Measurements from ENCODE around the gene KRT28. TPM values are rescaled to one million over a fixed set of nuclear protein-coding genes. Genes with fewer than 3 reads are reported as not detected.

Gene KRT28
- total and polyA plus RNA-seq, 2 donors from 2014 or later, result not detected

DNA sequence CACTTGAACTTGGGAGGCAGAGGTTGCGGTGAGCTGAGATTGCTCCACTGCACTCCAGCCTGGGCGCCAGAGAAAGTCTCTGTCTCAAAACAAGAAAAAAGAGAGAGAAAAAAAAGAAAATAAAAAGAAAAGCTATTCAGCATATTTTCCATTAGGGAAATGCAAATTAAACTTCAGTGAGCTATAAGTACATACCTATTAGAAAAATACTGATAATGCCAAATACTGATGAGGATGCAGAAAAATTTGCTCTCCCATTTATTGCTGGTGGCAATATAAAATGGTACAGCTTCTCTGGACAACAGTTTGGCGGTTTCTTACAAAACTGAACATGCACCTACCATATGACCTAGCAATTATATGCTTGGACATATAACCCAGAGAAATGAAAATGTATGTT, 12.9 kb upstream of the KRT28 start:
- no peak for TF ChIP-seq CTCF (IDR thresholded peaks at IDR 0.05; ENCODE audit: borderline replicate concordance, extremely low read depth, insufficient read depth)
- FAIRE-seq, result no peak
- Histone ChIP-seq H3K4me1 (ENCODE audit: control insufficient read depth in 2 of 3, insufficient read depth in 2 of 3, low read depth in 1 of 3, low read length in 3 of 3) (no peaks in the 10 kb centered on the region), H3K9me3 (ENCODE audit: control insufficient read depth in 2 of 3, insufficient read depth in 1 of 3, low read length in 3 of 3) (no peaks in the 10 kb centered on the region), H3K36me3 (ENCODE audit: control insufficient read depth in 2 of 3, insufficient read depth in 3 of 3, low read length in 3 of 3) (peaks cover 0 to 2% (median 0%) of the 10 kb centered on the region in 3 donors), H3K4me3 (ENCODE audit: low read length in 3 of 3) (no peak overlapping the region), H3K27me3 (ENCODE audit: control insufficient read depth, insufficient read depth, low read length) (peaks cover 19% of the 10 kb centered on the region), H3K9ac (ENCODE audit: low read length in 3 of 3) (no peak overlapping the region), H3K27ac (ENCODE audit: low read depth in 2 of 2, low read length in 2 of 2) (no peak overlapping the region)
- intact Hi-C loops (cut with DNase I), result no loop called here
- no peak for DNase-seq

DNA sequence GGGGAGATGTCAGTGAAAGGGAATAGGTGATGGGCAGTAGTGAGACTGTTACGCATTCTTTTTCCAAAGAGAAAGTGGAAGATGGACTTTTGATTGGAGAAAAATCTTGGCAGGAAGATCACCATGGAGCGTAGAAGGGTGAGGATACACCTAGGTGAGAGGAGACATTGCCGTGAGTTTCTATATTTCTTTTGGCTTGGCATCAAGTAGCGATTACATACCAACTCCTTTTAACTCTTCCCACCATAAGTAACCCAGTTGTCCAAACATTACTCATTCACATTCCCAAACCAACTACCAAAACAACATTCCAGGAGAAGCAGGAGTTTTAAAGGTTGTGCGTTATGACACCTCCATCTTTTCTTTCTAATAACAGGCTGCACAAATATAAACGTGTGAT, 10.7 kb upstream of the KRT28 start:
- Histone ChIP-seq H3K27me3 (ENCODE audit: control insufficient read depth, insufficient read depth, low read length) (peaks cover 22% of the 10 kb centered on the region), H3K9ac (ENCODE audit: low read length in 3 of 3) (no peak overlapping the region)

DNA sequence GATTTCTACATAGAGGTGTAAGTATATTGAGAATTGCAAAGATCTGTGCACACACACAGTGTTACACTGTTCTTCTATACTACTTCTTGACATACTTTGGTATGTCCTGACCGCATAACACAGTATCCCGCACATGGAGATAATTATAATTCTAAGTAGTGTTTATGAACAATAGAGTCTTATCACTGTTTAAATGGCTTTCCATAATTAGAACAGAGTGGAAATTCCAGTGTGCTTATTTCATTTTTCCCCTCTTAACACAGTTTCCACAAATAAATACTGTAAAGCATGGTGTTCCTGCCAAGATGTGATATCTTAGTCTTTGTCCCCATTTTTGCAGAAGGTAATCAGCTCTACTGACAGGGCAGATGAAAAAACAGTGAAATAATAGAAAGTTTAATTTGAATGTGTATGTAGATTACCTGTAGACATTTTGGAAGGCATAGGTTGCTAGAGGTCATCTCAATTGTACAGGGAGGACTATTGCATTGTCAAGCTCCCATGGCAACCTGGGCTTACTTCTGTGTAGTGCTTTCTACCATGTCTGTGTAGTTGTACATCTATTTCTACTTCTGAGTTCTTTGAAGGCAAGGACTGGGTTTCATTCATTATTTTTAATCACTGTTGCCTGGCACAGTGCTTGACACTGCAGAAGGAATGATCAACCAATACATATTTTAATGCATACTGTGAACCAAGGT, 10.1 kb upstream of the KRT28 start:
- Histone ChIP-seq H3K4me3 (ENCODE audit: low read length in 3 of 3) (no peak overlapping the region), H3K36me3 (ENCODE audit: control insufficient read depth in 2 of 3, insufficient read depth in 3 of 3, low read length in 3 of 3) (no peaks in the 10 kb centered on the region), H3K27ac (ENCODE audit: low read depth in 2 of 2, low read length in 2 of 2) (no peak overlapping the region), H3K4me1 (ENCODE audit: control insufficient read depth in 2 of 3, insufficient read depth in 2 of 3, low read depth in 1 of 3, low read length in 3 of 3) (no peaks in the 10 kb centered on the region), H3K27me3 (ENCODE audit: control insufficient read depth, insufficient read depth, low read length) (peaks cover 22% of the 10 kb centered on the region), H3K9ac (ENCODE audit: low read length in 3 of 3) (no peak overlapping the region), H3K9me3 (ENCODE audit: control insufficient read depth in 2 of 3, insufficient read depth in 1 of 3, low read length in 3 of 3) (no peaks in the 10 kb centered on the region)
- intact Hi-C loops (cut with DNase I), result no loop called here
- no peak for TF ChIP-seq CTCF (IDR thresholded peaks at IDR 0.05; ENCODE audit: borderline replicate concordance, extremely low read depth, insufficient read depth)
- DNase-seq (no peak), FAIRE-seq (no peak)

More for the DNA sequence above, 10.7 kb upstream of the KRT28 start:
- intact Hi-C loops (cut with DNase I), result no loop called here
- DNase-seq, result no peak
- no peaks in the 10 kb centered on the region for H3K4me1 ChIP-seq (ENCODE audit: control insufficient read depth in 2 of 3, insufficient read depth in 2 of 3, low read depth in 1 of 3, low read length in 3 of 3)
- TF ChIP-seq CTCF (IDR thresholded peaks at IDR 0.05; ENCODE audit: borderline replicate concordance, extremely low read depth, insufficient read depth), result no peak
- H3K4me3 ChIP-seq (ENCODE audit: low read length in 3 of 3), result no peak overlapping the region
- FAIRE-seq, result no peak
- H3K36me3 ChIP-seq (ENCODE audit: control insufficient read depth in 2 of 3, insufficient read depth in 3 of 3, low read length in 3 of 3), result no peaks in the 10 kb centered on the region
- no peaks in the 10 kb centered on the region for H3K9me3 ChIP-seq (ENCODE audit: control insufficient read depth in 2 of 3, insufficient read depth in 1 of 3, low read length in 3 of 3)
- no peak overlapping the region for H3K27ac ChIP-seq (ENCODE audit: low read depth in 2 of 2, low read length in 2 of 2)

DNA sequence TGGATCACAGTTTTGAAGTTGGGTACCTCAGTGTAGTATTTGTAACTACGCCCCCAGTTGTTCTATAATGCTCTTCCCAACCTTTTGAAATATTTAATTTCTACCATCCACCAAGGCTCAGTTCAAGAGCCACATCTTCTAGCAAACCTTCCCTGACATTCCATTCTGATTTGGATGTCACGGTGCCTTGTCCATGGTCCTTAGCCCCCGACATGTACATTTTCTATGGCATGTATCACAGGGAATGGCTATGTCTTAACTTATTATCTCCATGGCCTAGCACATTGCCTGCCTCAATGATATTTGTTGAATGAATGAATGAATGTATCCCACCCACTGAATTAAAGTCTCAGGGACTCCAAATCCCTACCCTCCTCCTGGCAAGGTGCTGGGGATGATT, 6.4 kb upstream of the KRT28 start:
- Histone ChIP-seq H3K9me3 (ENCODE audit: control insufficient read depth in 2 of 3, insufficient read depth in 1 of 3, low read length in 3 of 3) (no peaks in the 10 kb centered on the region), H3K27ac (ENCODE audit: low read depth in 2 of 2, low read length in 2 of 2) (no peak overlapping the region), H3K36me3 (ENCODE audit: control insufficient read depth in 2 of 3, insufficient read depth in 3 of 3, low read length in 3 of 3) (no peaks in the 10 kb centered on the region), H3K27me3 (ENCODE audit: control insufficient read depth, insufficient read depth, low read length) (peaks cover 18% of the 10 kb centered on the region), H3K9ac (ENCODE audit: low read length in 3 of 3) (no peak overlapping the region), H3K4me3 (ENCODE audit: low read length in 3 of 3) (no peak overlapping the region), H3K4me1 (ENCODE audit: control insufficient read depth in 2 of 3, insufficient read depth in 2 of 3, low read depth in 1 of 3, low read length in 3 of 3) (peaks cover 0 to 3% (median 0%) of the 10 kb centered on the region in 3 donors)
- FAIRE-seq (no peak), DNase-seq (no peak)
- TF ChIP-seq CTCF (IDR thresholded peaks at IDR 0.05; ENCODE audit: borderline replicate concordance, extremely low read depth, insufficient read depth), result no peak
- intact Hi-C loops (cut with DNase I), result no loop called here

All from kidney (tissue), 14 donors.